ENCODE data around the gene RALGPS1.

RALGPS1 gene

GRCh38 chr9:127198587-127198986 is 284.0 kb downstream of the RALGPS1 start:
- DNase-seq = no peak

- DNase-seq = peak; percentile 77
Measured at GRCh38 chr9:127199001-127199791, 284.6 kb downstream of the RALGPS1 start.

GRCh38 chr9:127200106-127200862 is 285.7 kb downstream of the RALGPS1 start:
- DNase-seq = no peak

- DNase-seq = no peak
Measured at GRCh38 chr9:127201071-127201541, 286.5 kb downstream of the RALGPS1 start.

GRCh38 chr9:127201731-127202130 is 287.1 kb downstream of the RALGPS1 start:
- no peak for DNase-seq

- DNase-seq = no peak
Measured at GRCh38 chr9:127202461-127203169, 288.0 kb downstream of the RALGPS1 start.

- DNase-seq = no peak
Measured at GRCh38 chr9:127203681-127204327, 289.2 kb downstream of the RALGPS1 start.

- DNase-seq = no peak
Measured at GRCh38 chr9:127204771-127205470, 290.3 kb downstream of the RALGPS1 start.

GRCh38 chr9:127205952-127206351 is 291.4 kb downstream of the RALGPS1 start:
- DNase-seq = no peak

- DNase-seq = no peak
Measured at GRCh38 chr9:127206666-127207065, 292.1 kb downstream of the RALGPS1 start.

GRCh38 chr9:127207734-127208410 is 293.3 kb downstream of the RALGPS1 start:
- DNase-seq = no peak

- DNase-seq = no peak
Measured at GRCh38 chr9:127208416-127208815, 293.8 kb downstream of the RALGPS1 start.

- DNase-seq = no peak
Measured at GRCh38 chr9:127209220-127209619, 294.6 kb downstream of the RALGPS1 start.

- DNase-seq = no peak
Measured at GRCh38 chr9:127209948-127210640, 295.5 kb downstream of the RALGPS1 start.

- DNase-seq = no peak
Measured at GRCh38 chr9:127210851-127211730, 296.5 kb downstream of the RALGPS1 start.

GRCh38 chr9:127211983-127212382 is 297.4 kb downstream of the RALGPS1 start:
- DNase-seq = no peak

GRCh38 chr9:127212453-127212852 is 297.9 kb downstream of the RALGPS1 start:
- no peak for DNase-seq

GRCh38 chr9:127213859-127214258 is 299.3 kb downstream of the RALGPS1 start:
- no peak for DNase-seq

GRCh38 chr9:127214421-127215267 is 300.1 kb downstream of the RALGPS1 start:
- peak; percentile 63 for DNase-seq
